Endothelial cell of umbilical vein (primary cell): ENCODE data around the gene CACNA2D3.

Experiments used
- EZH2 ChIP-seq: IDR thresholded peaks from 2 replicates; pipeline ENCODE4 v1.6.1; 2012; ENCODE audit warnings: borderline replicate concordance, low read depth, mild to moderate bottlenecking, moderate library complexity, low read length, inconsistent platforms; ENCODE audit not compliant: severe bottlenecking
- FOS ChIP-seq: IDR thresholded peaks from 2 replicates; pipeline ENCODE4 v1.6.1; 2011; ENCODE audit warnings: mild to moderate bottlenecking, low read length, moderate library complexity, borderline replicate concordance; ENCODE audit not compliant: insufficient read depth
- GATA2 ChIP-seq: IDR thresholded peaks from 2 replicates; pipeline ENCODE4 v1.7.0; 2011; ENCODE audit warnings: low read depth, mild to moderate bottlenecking, moderate library complexity, mixed read lengths, low read length; ENCODE audit not compliant: insufficient read length, insufficient read depth
- JUN ChIP-seq: IDR thresholded peaks from 2 replicates; pipeline ENCODE4 v1.6.1; 2011; ENCODE audit warnings: borderline replicate concordance, low read depth; ENCODE audit not compliant: insufficient read length, insufficient read depth
- MYC ChIP-seq: IDR thresholded peaks from one replicate; pipeline ENCODE4 v1.6.1; 2011; ENCODE audit warnings: mild to moderate bottlenecking, low read depth, low read length
- POLR2A ChIP-seq: IDR thresholded peaks from 2 replicates; pipeline ENCODE4 v1.6.1; 2012; ENCODE audit warnings: low read depth, mild to moderate bottlenecking, control low read depth, low read length
- POLR2AphosphoS5 ChIP-seq: IDR thresholded peaks from 2 replicates; pipeline ENCODE4 v1.6.1; 2012; ENCODE audit warnings: low read depth, mild to moderate bottlenecking, control low read depth, low read length, moderate library complexity; ENCODE audit not compliant: insufficient read depth
- TF ChIP-seq, protein P1 (sequence below), 2 donors: IDR thresholded peaks; 1 replicate in 1 of 2; 2 replicates in 1 of 2; pipeline ENCODE4 v1.5.1; 2011; ENCODE audit warnings: low read length in 2 of 2, mild to moderate bottlenecking in 2 of 2, moderate library complexity in 2 of 2, control low read depth in 1 of 2, inconsistent platforms in 1 of 2, low read depth in 1 of 2; ENCODE audit not compliant: insufficient read depth in 1 of 2; ENCODE audit errors: extremely low read depth in 1 of 2
- TF ChIP-seq, protein P2 (sequence below): IDR thresholded peaks from 2 replicates; pipeline ENCODE4 v1.6.1; 2011; ENCODE audit not compliant: insufficient read depth, insufficient read length

DNA sequence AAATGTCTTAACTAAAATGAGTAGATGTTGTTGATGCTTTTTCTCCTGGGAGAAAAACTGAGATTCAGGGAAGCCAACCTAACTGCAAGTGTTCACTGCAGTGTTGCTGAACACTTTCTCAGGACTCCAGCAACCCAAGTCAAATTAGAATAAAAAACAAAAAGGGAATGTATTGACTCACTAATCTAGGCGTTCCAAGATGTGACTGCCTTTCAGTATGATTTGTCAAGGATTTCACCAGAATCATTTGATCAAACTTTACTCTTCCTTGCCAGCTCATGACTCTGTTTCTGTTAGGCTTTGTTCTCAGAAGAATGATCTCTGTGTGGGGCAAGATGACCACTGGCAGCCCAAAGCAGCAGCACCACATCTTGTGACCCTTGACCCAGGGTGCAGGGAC lies 364.0 kb downstream of the CACNA2D3 start:
- TF ChIP-seq, protein P1, sequence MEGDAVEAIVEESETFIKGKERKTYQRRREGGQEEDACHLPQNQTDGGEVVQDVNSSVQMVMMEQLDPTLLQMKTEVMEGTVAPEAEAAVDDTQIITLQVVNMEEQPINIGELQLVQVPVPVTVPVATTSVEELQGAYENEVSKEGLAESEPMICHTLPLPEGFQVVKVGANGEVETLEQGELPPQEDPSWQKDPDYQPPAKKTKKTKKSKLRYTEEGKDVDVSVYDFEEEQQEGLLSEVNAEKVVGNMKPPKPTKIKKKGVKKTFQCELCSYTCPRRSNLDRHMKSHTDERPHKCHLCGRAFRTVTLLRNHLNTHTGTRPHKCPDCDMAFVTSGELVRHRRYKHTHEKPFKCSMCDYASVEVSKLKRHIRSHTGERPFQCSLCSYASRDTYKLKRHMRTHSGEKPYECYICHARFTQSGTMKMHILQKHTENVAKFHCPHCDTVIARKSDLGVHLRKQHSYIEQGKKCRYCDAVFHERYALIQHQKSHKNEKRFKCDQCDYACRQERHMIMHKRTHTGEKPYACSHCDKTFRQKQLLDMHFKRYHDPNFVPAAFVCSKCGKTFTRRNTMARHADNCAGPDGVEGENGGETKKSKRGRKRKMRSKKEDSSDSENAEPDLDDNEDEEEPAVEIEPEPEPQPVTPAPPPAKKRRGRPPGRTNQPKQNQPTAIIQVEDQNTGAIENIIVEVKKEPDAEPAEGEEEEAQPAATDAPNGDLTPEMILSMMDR (IDR thresholded peaks at IDR 0.05; ENCODE audit: extremely low read depth in 1 of 2, insufficient read depth in 1 of 2, low read depth in 1 of 2, low read length in 2 of 2), result no peak
- TF ChIP-seq POLR2AphosphoS5, result no peak
- no peak for TF ChIP-seq GATA2
- TF ChIP-seq, protein P2, sequence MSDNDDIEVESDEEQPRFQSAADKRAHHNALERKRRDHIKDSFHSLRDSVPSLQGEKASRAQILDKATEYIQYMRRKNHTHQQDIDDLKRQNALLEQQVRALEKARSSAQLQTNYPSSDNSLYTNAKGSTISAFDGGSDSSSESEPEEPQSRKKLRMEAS, result no peak
- TF ChIP-seq FOS, result no peak
- no peak for TF ChIP-seq POLR2A
- no peak for TF ChIP-seq EZH2
- TF ChIP-seq JUN, result no peak
- TF ChIP-seq MYC, result no peak
